K562 (cell line): ENCODE data around the gene TMEM143. TPM values are rescaled to one million over a fixed set of nuclear protein-coding genes. Genes with fewer than 3 reads are reported as not detected.
A peak's percentile ranks its signal among the peaks of the same experiment; 100 is the strongest.

ENCODE experiments used
- BDP1 ChIP-seq: IDR thresholded peaks from 3 replicates; pipeline ENCODE4 v1.6.1; 2011; ENCODE audit not compliant: insufficient read length, insufficient read depth
- HNRNPLL ChIP-seq: fragments of 200-400 bp; formaldehyde crosslinking; IDR thresholded peaks from 2 replicates; pipeline ENCODE4 v1.6.1; 2017; ENCODE audit warnings: low read length, low read depth, mild to moderate bottlenecking; ENCODE audit not compliant: poor library complexity, severe bottlenecking
- LARP7 ChIP-seq: fragments of 450-650 bp; IDR thresholded peaks from 2 replicates; pipeline ENCODE4 v1.6.1; 2016
- LCOR ChIP-seq: sonication (generic); formaldehyde crosslinking; IDR thresholded peaks from 2 replicates; pipeline ENCODE4 v1.8.0; 2022; ENCODE audit warnings: mild to moderate bottlenecking, missing genetic modification reagents
- LEF1 ChIP-seq: fragments of 450-650 bp; IDR thresholded peaks from 2 replicates; pipeline ENCODE4 v1.6.1; 2016; ENCODE audit warnings: mild to moderate bottlenecking
- NELFE ChIP-seq: IDR thresholded peaks from 2 replicates; pipeline ENCODE4 v1.6.1; 2011; ENCODE audit warnings: mild to moderate bottlenecking; ENCODE audit not compliant: insufficient read depth, insufficient read length
- SRF ChIP-seq, 2 experiments: fragments of 250-450, 450-650 bp in 1 of 2; sonication (Bioruptor Pico) in 1 of 2; sonication (generic) in 1 of 2; formaldehyde crosslinking; IDR thresholded peaks; 2 replicates each; pipeline versions ENCODE4 v1.5.0 to v1.5.1; 2020 to 2022; ENCODE audit warnings: mild to moderate bottlenecking in 1 of 2, missing genetic modification reagents in 1 of 2
- ZNF57 ChIP-seq: fragments of 450-650 bp; formaldehyde crosslinking; IDR thresholded peaks from 2 replicates; pipeline ENCODE4 v1.4.0; 2020; ENCODE audit warnings: mild to moderate bottlenecking, moderate library complexity
- ZNF644 ChIP-seq: fragments of 200-800 bp; sonication (Bioruptor generic); IDR thresholded peaks from 2 replicates; pipeline ENCODE4 v1.6.1; 2016; ENCODE audit warnings: low read depth, missing genetic modification characterization, missing compliant biosample characterization
- polyA plus RNA-seq, 8 experiments: library from polyadenylated mRNA; depleted of rRNA in 4 of 8; stranded (reverse) in 5 of 8; unstranded in 3 of 8; fragments of >200 nt; fragmentation: Nextera tagmentation in 2 of 8; fragmentation: Illumina TruSeq in 1 of 8; extraction: Ambion mirVana in 2 of 8; extraction: Trizol in 1 of 8; gene quantifications; 2 replicates each; pipeline versions ENCODE4 v1.2.1 to v1.2.3, GENCODE V29; 2011 to 2014; ENCODE audit warnings: inconsistent platforms in 1 of 8, missing spikeins in 1 of 8
- total RNA-seq, 7 experiments: library from RNA; depleted of rRNA in 6 of 7; stranded (reverse); fragments of >200 nt in 6 of 7; fragmentation: Illumina TruSeq in 2 of 7; extraction: Trizol in 2 of 7; gene quantifications; 2 replicates each; pipeline versions ENCODE4 v1.2.1 to v1.2.3, GENCODE V29; 2011 to 2021; ENCODE audit warnings: low replicate concordance in 1 of 7
- TF ChIP-seq, protein P1 (sequence below): fragments of 450-650 bp; IDR thresholded peaks from 2 replicates; pipeline ENCODE4 v1.6.1; 2016; ENCODE audit warnings: borderline replicate concordance
- TF ChIP-seq, protein P2 (sequence below): fragments of 450-650 bp; IDR thresholded peaks from 2 replicates; pipeline ENCODE4 v1.7.1; 2018; ENCODE audit warnings: mild to moderate bottlenecking, low read depth; ENCODE audit not compliant: partially characterized antibody
- TF ChIP-seq, protein P3 (sequence below): fragments of 200-800 bp; sonication (Bioruptor generic); IDR thresholded peaks from 2 replicates; pipeline ENCODE4 v1.6.1; 2017; ENCODE audit warnings: missing genetic modification characterization, missing compliant biosample characterization
- TF ChIP-seq, protein P4 (sequence below): sonication (generic); formaldehyde crosslinking; IDR thresholded peaks from 2 replicates; pipeline ENCODE4 v1.8.1; 2023; ENCODE audit warnings: mild to moderate bottlenecking, missing genetic modification reagents
- TF ChIP-seq, protein P5 (sequence below): sonication (generic); formaldehyde crosslinking; IDR thresholded peaks from 2 replicates; pipeline ENCODE4 v1.9.0; 2022; ENCODE audit warnings: mild to moderate bottlenecking, missing genetic modification reagents

Gene TMEM143
- total and polyA plus RNA-seq, 9 of the 15 experiments (the other 6 are each of a cell fraction or from before 2014, with no cell fraction given) = 0.66 to 8.8 (median 4.3) TPM

DNA sequence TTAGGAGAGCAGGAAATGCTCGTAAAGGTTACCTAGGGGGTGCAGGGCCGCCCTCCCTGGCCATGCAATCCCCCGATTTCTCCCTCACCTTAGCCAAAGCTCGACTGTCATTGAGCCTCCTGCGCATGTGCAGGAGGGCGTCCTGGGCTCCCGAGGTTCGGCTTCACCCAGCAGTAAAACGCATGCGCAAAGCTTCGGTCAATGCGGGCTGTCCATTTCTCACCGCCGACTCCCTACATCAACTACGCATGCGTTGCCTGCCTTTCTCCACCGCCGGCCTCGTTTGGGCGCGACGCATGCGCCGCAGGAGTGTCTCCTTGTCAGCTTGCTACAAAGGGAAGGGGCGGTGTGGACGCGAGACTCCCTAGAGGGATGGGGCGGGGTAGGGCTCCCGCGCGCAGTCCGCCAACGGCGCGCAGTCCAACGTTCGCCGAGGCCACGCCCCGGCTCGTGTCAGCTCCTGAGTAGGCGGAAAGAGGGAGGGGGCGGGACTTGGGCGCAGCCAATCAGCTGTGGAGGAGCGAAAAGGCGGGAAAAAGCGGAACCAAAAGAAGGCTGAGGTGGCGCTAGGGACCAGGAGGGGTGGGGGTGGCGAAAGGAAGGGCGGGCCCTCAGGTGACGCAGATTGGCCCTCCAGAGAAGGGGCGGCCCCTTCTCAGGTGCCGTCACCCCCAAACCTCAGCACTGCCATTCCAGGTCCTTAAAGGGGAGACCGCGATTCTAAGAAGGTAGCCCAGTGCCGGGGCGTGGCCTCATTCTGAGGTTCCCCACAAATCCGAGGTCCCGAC lies at the start of gene TMEM143, which contains the start of gene SYNGR4 (continued):
- TF ChIP-seq LARP7 (no peak), SRF (CRISPR knock-in tag; IDR thresholded peaks at IDR 0.05) (no peak), ZNF644 (tag) (no peak), LCOR (peak; percentile 87), BDP1 (no peak), HNRNPLL (peak; percentile 97), LEF1 (0 out of 2 replicates have a peak, but pooled peaks have one; percentile 56), NELFE (no peak), ZNF57 (no peak)
- TF ChIP-seq, protein P1, sequence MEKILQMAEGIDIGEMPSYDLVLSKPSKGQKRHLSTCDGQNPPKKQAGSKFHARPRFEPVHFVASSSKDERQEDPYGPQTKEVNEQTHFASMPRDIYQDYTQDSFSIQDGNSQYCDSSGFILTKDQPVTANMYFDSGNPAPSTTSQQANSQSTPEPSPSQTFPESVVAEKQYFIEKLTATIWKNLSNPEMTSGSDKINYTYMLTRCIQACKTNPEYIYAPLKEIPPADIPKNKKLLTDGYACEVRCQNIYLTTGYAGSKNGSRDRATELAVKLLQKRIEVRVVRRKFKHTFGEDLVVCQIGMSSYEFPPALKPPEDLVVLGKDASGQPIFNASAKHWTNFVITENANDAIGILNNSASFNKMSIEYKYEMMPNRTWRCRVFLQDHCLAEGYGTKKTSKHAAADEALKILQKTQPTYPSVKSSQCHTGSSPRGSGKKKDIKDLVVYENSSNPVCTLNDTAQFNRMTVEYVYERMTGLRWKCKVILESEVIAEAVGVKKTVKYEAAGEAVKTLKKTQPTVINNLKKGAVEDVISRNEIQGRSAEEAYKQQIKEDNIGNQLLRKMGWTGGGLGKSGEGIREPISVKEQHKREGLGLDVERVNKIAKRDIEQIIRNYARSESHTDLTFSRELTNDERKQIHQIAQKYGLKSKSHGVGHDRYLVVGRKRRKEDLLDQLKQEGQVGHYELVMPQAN = no peak
- TF ChIP-seq, protein P2, sequence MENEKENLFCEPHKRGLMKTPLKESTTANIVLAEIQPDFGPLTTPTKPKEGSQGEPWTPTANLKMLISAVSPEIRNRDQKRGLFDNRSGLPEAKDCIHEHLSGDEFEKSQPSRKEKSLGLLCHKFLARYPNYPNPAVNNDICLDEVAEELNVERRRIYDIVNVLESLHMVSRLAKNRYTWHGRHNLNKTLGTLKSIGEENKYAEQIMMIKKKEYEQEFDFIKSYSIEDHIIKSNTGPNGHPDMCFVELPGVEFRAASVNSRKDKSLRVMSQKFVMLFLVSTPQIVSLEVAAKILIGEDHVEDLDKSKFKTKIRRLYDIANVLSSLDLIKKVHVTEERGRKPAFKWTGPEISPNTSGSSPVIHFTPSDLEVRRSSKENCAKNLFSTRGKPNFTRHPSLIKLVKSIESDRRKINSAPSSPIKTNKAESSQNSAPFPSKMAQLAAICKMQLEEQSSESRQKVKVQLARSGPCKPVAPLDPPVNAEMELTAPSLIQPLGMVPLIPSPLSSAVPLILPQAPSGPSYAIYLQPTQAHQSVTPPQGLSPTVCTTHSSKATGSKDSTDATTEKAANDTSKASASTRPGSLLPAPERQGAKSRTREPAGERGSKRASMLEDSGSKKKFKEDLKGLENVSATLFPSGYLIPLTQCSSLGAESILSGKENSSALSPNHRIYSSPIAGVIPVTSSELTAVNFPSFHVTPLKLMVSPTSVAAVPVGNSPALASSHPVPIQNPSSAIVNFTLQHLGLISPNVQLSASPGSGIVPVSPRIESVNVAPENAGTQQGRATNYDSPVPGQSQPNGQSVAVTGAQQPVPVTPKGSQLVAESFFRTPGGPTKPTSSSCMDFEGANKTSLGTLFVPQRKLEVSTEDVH = peak; percentile 99
- TF ChIP-seq, protein P3, sequence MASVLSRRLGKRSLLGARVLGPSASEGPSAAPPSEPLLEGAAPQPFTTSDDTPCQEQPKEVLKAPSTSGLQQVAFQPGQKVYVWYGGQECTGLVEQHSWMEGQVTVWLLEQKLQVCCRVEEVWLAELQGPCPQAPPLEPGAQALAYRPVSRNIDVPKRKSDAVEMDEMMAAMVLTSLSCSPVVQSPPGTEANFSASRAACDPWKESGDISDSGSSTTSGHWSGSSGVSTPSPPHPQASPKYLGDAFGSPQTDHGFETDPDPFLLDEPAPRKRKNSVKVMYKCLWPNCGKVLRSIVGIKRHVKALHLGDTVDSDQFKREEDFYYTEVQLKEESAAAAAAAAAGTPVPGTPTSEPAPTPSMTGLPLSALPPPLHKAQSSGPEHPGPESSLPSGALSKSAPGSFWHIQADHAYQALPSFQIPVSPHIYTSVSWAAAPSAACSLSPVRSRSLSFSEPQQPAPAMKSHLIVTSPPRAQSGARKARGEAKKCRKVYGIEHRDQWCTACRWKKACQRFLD (CRISPR knock-in tag) = no peak
- TF ChIP-seq, protein P4, sequence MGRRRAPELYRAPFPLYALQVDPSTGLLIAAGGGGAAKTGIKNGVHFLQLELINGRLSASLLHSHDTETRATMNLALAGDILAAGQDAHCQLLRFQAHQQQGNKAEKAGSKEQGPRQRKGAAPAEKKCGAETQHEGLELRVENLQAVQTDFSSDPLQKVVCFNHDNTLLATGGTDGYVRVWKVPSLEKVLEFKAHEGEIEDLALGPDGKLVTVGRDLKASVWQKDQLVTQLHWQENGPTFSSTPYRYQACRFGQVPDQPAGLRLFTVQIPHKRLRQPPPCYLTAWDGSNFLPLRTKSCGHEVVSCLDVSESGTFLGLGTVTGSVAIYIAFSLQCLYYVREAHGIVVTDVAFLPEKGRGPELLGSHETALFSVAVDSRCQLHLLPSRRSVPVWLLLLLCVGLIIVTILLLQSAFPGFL (CRISPR knock-in tag) = no peak
- TF ChIP-seq, protein P5, sequence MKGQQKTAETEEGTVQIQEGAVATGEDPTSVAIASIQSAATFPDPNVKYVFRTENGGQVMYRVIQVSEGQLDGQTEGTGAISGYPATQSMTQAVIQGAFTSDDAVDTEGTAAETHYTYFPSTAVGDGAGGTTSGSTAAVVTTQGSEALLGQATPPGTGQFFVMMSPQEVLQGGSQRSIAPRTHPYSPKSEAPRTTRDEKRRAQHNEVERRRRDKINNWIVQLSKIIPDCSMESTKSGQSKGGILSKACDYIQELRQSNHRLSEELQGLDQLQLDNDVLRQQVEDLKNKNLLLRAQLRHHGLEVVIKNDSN (CRISPR knock-in tag) = peak; percentile 66
